Cardiac fibroblast (primary cell): ENCODE results near the gene PRKRIP1.
A peak's percentile ranks its signal among the peaks of the same experiment; 100 is the strongest.
"Not testable (repeated sequence)": the region's sequence is repeated elsewhere in the genome, so short reads cannot be mapped to it uniquely, and the experiment has no call there.

Experiments
- DNase-seq, 2 donors: peaks; one replicate each; pipeline versions ENCODE4 v3.0.0 to v3.0.0-alpha.2; 2010; ENCODE audit warnings: low read depth in 2 of 2
- H3K4me3 ChIP-seq, 2 donors: replicated peaks in 1 of 2; 1 replicate in 1 of 2; 2 replicates in 1 of 2; pipeline ENCODE4 v1.5.1; 2011; ENCODE audit warnings: low read depth in 2 of 2, low read length in 2 of 2, mild to moderate bottlenecking in 2 of 2, moderate library complexity in 1 of 2
- TF ChIP-seq, protein P1 (sequence below): IDR thresholded peaks from one replicate; pipeline ENCODE4 v1.5.1; 2011; ENCODE audit warnings: low read depth, mild to moderate bottlenecking, low read length, inconsistent platforms

The PRKRIP1 gene, protein sequence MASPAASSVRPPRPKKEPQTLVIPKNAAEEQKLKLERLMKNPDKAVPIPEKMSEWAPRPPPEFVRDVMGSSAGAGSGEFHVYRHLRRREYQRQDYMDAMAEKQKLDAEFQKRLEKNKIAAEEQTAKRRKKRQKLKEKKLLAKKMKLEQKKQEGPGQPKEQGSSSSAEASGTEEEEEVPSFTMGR

DNA sequence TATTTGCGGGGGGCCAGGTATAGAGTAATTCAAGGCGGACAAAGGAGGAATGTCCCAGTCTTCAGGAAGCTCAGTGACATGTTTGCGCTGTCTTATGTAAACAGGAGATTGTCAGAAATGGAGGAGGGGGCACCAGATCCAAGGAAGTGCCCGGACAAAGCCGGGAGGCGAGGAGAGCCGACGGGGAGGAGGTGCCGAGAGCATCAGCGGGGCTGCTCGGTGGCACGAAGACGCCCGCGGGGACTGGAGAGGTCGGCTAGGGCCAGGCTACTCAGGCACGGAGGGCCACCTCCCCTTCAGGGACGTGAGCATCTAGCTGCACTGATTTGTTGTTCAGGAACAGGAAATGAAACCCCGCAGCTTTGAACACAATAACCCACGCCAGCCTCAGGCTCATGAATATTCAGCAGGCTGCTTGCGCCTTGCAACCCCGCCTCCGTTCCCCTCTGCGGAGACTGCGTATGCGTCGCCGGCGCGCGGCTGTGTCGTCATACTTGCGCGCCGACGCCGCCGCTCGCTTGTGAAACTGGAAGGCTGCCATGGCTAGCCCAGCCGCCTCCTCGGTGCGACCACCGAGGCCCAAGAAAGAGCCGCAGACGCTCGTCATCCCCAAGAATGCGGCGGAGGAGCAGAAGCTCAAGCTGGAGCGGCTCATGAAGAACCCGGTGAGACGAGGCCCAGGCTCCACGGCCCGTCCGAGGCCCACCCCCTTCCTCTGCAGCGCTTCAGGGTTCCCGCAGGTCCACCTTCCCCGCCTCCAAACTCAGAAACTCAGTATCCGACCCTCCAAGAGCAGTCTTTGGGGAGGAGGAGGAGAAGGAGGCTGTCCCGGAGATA, at the start of gene PRKRIP1:
Gene PRKRIP1, plus strand, starts transcription at position 491 of the 837 bp plus-strand sequence. Its CDS starts 49 bp downstream, at position 540.
- H3K4me3 ChIP-seq: peak within 1 kb of the TSS; percentile 88 to 92
- DNase-seq: peak; percentile 93 to 94
- TF ChIP-seq, protein P1, sequence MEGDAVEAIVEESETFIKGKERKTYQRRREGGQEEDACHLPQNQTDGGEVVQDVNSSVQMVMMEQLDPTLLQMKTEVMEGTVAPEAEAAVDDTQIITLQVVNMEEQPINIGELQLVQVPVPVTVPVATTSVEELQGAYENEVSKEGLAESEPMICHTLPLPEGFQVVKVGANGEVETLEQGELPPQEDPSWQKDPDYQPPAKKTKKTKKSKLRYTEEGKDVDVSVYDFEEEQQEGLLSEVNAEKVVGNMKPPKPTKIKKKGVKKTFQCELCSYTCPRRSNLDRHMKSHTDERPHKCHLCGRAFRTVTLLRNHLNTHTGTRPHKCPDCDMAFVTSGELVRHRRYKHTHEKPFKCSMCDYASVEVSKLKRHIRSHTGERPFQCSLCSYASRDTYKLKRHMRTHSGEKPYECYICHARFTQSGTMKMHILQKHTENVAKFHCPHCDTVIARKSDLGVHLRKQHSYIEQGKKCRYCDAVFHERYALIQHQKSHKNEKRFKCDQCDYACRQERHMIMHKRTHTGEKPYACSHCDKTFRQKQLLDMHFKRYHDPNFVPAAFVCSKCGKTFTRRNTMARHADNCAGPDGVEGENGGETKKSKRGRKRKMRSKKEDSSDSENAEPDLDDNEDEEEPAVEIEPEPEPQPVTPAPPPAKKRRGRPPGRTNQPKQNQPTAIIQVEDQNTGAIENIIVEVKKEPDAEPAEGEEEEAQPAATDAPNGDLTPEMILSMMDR: no peak

DNA sequence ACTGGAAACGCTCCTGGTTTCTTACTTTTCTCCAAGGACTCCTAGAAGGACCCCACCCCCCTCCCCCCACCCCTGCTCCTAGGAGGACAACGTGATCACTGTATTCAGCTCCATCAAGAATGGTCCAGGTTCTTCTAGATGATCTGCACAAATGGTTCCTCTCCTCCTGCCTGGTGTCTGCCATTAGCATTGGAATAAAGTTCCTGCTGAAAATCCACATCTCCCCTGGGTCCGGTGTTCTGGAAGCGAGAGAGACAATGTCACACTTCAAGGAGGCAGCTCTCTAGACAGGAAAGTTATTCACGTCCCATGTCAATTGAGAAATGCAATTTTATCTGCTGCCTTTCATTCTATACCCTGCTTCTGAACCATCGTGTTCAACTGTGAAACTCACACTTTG, 49.2 kb upstream of the PRKRIP1 start:
- not testable (repeated sequence) for DNase-seq, H3K4me3 ChIP-seq

DNA sequence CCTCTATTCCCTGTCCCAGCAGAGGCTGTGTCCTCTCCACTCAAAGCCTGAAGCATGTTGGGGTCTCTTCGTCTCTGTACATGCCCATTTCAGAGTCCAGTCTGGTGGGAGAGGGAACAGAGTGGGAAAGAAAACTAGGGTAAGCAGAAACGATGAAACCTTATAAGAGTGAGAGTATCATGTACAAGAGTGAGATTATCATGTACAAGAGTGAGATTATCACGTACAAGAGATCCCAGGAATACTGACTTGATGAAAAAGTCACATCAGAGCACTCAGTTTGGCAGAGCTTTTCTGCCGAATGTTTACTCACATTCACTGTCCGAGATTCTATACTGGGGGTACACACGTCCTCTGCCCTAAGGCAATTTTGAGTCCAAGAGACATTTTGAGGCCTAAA, 39.8 kb upstream of the PRKRIP1 start, which contains the start of gene SPDYE6:
Gene SPDYE6, minus strand, starts transcription at position 101 of the 400 bp plus-strand sequence. CDS start 421 bp downstream, outside the sequence.
- DNase-seq, H3K4me3 ChIP-seq: not testable (repeated sequence)

DNA sequence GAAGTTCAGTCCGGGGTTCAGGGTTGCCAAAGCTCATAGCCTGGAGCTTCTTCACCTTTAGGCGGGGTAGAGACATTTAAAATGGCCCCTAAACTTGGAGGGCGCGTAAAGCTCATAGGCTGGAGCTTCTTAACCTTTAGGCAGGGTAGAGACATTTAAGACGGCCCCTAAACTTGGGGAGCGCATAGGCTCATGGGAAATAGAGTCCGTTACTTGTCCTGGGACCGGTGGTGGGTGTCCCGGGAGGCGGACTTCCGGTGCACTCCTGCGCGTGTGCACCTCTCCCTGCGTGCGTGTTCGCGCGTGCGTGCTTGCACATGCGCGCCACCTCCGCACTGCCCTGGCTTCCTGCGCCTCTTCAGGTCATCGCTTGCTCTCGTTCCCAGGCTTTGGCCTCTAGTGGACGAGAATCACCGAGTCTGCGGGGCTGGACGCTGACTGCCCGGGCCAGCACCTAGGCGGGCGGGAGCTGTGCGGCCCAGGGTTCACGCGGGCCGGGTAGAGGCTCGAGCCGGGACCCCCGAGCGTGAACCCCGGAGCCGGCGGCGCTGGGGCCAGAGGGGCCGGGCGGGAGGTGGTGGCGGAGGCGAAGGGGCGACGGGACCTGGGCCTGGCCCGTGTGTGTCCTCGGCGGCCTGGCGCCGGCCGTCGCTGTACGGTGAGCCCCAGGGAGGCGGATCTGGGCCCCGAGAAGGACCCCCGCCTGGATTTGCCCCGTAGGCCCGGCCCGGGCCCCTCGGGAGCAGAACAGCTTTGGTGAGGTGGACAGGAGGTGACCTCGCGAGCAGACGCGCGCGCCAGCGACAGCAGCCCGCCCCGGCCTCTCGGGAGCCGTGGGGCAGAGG, 32.4 kb upstream of the PRKRIP1 start:
- DNase-seq: peak; percentile 99
- TF ChIP-seq, protein P1: peak; percentile 20
- peak overlapping the region; percentile 60 to 65 for H3K4me3 ChIP-seq

DNA sequence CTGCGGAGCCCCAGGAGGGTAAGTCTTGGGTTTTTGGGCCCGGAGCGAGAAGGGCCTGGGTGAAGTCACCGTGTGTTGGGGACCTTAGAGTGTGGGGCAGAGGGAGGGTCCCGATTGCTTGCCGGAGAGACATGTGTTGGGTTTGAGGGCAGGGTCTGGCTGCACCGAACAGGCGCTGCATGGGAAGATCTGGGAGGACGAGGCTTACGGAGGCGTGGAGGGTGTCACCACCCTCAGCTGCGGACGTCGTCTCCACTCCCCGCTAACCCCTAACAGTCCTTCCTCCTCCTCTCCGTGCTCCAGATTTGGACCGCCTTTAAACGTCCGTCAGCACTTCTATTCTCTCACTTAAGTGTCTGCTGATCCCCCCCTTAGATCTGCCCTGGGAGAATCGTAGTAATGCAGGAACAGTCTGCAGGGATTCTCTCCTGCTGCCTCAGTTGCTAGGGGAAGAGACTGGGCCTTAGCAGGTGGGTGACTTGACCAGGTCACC, 31.7 kb upstream of the PRKRIP1 start:
- H3K4me3 ChIP-seq: peak overlapping the region; percentile 60 to 65
- DNase-seq: not testable (repeated sequence)

DNA sequence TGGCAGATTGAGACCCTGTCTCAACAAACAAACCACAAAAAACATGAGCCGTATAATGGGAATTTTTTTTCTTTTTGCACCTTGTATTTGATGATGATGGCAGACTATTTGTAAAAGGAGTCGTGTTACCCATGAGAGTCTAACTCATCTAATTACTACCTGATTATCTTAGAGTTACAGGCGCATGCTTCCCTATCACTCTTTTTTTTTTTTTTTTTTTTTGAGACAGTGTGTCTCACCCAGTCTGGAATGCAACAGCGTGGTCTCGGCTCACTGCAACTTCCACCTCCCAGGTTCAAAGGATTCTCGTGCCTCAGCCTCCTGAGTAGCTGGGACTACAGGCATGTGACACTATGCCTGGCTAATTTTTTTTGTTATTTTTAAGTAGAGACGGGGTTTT, 30.8 kb upstream of the PRKRIP1 start:
- not testable (repeated sequence) for DNase-seq, H3K4me3 ChIP-seq

DNA sequence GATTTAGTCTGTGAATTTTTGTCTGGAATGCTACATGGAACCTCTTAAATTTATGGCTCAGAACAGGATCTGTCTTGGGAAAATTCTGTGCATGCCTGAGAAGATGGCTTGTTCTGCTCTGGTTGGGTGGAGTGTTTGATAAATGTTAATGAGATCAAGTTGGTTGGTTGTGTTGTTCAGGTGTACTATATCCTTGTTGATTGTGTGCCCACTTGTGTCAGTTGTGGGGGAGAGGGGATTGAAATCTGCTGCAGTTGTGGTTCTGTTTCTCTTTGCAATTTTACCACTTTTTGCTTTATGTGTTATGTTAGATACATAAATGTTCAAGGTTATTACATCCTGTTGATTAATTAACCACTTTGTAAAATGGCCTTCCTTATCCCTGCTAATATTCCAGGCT, 26.1 kb upstream of the PRKRIP1 start:
- not testable (repeated sequence) for H3K4me3 ChIP-seq, DNase-seq

DNA sequence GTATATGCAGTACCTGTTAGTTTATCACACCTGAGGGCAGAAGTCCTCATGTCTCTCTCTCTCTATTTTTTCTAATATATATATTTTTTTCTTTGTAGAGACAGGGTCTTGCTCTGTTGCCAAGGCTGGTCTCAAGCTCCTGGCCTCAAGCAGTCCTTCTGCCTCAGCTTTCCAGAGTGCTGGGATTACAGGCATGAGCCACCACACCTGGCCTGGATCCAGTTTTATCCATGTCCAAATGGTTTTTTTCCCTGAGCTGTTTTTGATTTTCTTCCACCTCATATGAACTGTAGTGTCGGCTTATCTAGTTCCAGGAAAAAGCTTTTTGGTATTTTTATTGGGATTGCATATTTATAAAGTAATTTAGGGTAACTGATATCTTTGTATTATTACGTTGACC, 23.4 kb upstream of the PRKRIP1 start:
- DNase-seq, H3K4me3 ChIP-seq: not testable (repeated sequence)

DNA sequence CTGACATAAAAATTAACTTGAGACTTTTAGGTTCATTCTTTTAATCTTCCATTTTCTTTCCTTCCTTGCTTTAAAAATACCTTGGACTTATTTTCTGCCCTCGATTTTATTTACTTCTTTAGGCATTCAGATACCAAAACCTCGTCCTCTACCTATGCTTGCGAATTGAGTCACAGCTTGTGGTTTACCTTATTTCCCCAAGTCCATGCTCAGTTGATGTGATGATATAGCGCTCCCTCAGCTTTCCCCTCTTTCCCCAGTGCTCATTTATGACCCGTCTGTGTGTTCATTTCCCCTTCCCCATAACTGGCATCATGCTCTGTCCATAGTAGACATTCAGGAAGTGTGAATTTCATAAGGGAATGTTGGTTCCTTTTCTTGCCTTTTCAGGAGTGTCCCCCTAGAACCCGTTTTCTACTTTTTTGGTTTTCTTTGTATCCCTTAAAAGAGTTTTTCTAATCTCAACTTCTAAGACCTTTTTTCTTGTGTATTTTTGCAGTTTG, 19.1 kb upstream of the PRKRIP1 start:
- TF ChIP-seq, protein P1: no peak

DNA sequence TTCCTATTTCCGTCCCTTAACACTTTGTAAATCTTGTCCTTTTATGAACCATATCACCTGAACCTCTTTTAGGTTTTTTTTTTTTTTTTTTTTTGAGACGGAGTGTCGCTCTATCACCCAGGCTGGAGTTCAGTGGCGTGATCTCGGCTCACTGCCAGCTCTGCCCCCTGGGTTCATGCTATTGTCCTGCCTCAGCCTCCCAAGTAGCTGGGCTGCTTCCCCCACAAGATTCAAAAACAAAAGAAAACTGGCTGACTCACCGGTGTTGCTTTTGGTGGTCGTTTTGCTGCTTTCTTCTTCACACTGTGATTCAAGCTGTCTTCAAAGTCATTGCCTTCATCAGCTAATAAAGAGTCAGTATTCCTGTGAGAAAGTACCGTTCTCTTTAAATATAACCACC, 15.3 kb upstream of the PRKRIP1 start:
- not testable (repeated sequence) for DNase-seq, H3K4me3 ChIP-seq

More for the DNA sequence above, 19.1 kb upstream of the PRKRIP1 start:
- no peak overlapping the region for H3K4me3 ChIP-seq
- DNase-seq: no peak

DNA sequence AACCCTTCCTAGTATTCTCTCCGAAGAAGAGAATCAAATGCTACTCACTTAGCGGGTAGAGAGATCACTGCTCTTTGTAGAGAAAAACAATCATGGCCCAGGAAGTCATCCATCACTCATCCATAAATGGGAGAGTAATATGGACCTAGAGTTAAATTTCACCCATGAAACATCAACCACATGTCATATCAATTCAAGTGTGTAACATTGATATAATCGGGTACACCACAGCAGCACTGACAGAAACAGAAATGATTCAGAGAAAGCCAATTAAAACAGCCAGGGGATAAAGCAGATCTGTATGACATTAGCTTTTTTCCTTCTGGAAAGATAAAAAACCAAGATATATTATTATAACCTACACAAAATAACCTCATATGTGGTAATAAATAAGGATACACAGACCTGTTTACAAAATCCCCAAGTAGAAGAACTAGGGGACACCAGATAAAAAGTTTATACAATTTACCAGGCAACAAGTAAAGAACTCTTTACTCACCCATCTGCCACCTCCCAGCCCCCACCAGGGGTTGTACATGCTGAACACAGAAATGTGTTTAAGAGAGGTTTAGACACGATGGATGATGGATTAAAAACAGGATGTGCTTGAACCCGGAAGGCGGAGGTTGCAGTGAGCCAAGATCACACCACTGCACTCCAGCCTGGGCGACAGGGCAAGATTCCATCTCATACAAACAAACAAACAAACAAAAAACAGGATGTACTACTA, 14.3 kb upstream of the PRKRIP1 start:
- not testable (repeated sequence) for H3K4me3 ChIP-seq, DNase-seq
